Lower lobe of right lung (tissue), 2 donors: Measurements from ENCODE around the gene KRT75. TPM values are rescaled to one million over a fixed set of nuclear protein-coding genes. Genes with fewer than 3 reads are reported as not detected.

ENCODE experiments used
- ATAC-seq, 2 donors: fragments of 200-7000 bp; cut with Tn5 transposase; one replicate each; pipeline ENCODE4 v1.9.1; 2020 to 2022; ENCODE audit warnings: mild to moderate bottlenecking in 2 of 2, moderate library complexity in 2 of 2
- DNase-seq: peaks from one replicate; pipeline ENCODE4 v3.0.0-alpha.2; 2020
- H3K27ac ChIP-seq: fragments of 200-600 bp; one replicate; pipeline ENCODE4 v1.8.0; 2022
- H3K27me3 ChIP-seq: fragments of 200-600 bp; one replicate; pipeline ENCODE4 v1.8.0; 2022; ENCODE audit warnings: low read depth
- H3K36me3 ChIP-seq: fragments of 200-600 bp; one replicate; pipeline ENCODE4 v1.8.0; 2022; ENCODE audit warnings: mild to moderate bottlenecking
- H3K4me1 ChIP-seq: fragments of 200-600 bp; one replicate; pipeline ENCODE4 v1.8.0; 2022
- H3K4me3 ChIP-seq: fragments of 200-600 bp; one replicate; pipeline ENCODE4 v1.8.0; 2022; ENCODE audit warnings: mild to moderate bottlenecking
- H3K9me3 ChIP-seq: fragments of 200-600 bp; one replicate; pipeline ENCODE4 v1.8.0; 2022
- intact Hi-C: fragments of 100-400 bp; cut with DNase I; formaldehyde crosslinking; loops from one replicate; pipeline ENCODE4 v1.11.0; 2022
- total RNA-seq: library from RNA; stranded (reverse); fragmentation: NEBNext Ultra II Directional; extraction: Animal tissue kit (Norgen Biotek cat#: 25700); gene quantifications from one replicate; pipeline ENCODE4 v1.2.1, GENCODE V29; 2021
- TF ChIP-seq, protein P1 (sequence below): fragments of 200-600 bp; IDR thresholded peaks from one replicate; pipeline ENCODE4 v1.8.0; 2022; ENCODE audit warnings: antibody characterized with exemption, mild to moderate bottlenecking
- donor health status: DM: no; HTN: yes; CAD: no; lungs with severe emphysema.

KRT75 gene
- total RNA-seq, 1 donor from 2014 or later: not detected

DNA sequence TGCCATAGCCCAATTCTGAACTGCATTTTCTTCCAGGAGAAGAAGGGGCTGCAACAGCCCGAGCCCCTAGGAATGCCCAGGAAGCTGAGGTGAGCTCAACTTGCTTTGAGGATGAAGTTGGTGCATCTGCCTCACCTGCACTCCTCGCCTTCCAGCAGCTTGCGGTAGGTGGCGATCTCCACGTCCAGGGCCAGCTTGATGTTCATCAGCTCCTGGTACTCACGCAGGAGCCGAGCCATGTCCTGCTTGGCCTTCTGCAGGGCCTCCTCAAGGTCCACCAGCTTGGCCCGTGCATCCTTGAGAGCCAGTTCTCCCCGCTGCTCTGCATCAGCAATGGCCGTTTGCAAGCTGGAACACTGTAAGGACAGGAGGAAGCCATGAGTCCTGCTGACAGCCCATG, 6.0 kb downstream of the KRT75 start:
- DNase-seq (no peak), ATAC-seq (no peak)
- Histone ChIP-seq H3K9me3 (no peaks in the 10 kb centered on the region), H3K4me3 (no peak overlapping the region), H3K27ac (no peak overlapping the region), H3K4me1 (no peaks in the 10 kb centered on the region), H3K36me3 (no peaks in the 10 kb centered on the region), H3K27me3 (peaks cover 13% of the 10 kb centered on the region)
- TF ChIP-seq, protein P1, sequence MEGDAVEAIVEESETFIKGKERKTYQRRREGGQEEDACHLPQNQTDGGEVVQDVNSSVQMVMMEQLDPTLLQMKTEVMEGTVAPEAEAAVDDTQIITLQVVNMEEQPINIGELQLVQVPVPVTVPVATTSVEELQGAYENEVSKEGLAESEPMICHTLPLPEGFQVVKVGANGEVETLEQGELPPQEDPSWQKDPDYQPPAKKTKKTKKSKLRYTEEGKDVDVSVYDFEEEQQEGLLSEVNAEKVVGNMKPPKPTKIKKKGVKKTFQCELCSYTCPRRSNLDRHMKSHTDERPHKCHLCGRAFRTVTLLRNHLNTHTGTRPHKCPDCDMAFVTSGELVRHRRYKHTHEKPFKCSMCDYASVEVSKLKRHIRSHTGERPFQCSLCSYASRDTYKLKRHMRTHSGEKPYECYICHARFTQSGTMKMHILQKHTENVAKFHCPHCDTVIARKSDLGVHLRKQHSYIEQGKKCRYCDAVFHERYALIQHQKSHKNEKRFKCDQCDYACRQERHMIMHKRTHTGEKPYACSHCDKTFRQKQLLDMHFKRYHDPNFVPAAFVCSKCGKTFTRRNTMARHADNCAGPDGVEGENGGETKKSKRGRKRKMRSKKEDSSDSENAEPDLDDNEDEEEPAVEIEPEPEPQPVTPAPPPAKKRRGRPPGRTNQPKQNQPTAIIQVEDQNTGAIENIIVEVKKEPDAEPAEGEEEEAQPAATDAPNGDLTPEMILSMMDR: no peak
- intact Hi-C loops: no loop called here

DNA sequence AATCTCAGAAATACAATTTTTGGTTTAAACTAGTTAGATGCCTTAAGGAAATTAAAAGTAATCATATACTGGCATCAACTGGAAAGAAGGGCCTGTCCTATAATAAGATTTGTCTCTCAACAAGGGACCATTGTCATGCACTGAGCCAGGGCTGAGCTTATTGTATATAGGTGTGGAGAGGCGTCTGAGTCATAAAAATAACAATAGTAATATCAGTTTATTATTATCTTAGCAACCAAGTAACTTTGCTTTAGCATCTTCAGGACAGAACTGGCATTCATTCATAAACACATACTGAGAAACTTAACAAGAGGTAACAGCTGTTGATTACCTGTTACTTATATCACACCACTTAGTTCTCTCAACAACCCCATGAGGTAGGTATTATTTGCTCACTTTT, 7.1 kb downstream of the KRT75 start:
- no peak for DNase-seq
- peaks cover 13% of the 10 kb centered on the region for H3K27me3 ChIP-seq
- H3K36me3 ChIP-seq: no peaks in the 10 kb centered on the region
- TF ChIP-seq, protein P1: no peak
- H3K27ac ChIP-seq: no peak overlapping the region
- no peaks in the 10 kb centered on the region for H3K9me3 ChIP-seq
- ATAC-seq: no peak
- no peaks in the 10 kb centered on the region for H3K4me1 ChIP-seq
- intact Hi-C loops: no loop called here
- H3K4me3 ChIP-seq: no peak overlapping the region

DNA sequence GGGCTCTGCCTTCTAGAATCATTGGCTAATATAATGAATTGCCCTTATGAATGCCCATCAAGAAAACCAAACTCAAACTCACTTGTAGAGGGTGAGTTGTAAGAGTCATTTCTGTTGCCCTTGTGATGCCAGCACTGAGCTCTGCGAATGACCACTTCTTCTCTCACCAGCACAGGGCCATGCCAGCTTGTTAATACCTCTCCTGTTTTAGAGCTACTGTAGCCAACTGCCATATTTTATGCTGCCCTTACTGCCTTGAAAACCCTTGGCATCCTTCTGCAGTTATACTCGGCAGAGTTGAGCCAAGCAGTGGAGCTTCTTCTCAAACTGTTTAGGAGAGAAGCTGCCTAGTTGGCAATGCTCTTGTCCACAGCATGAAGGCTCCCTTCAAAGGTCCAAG, 8.1 kb downstream of the KRT75 start:
- Histone ChIP-seq H3K27me3 (peaks cover 11% of the 10 kb centered on the region), H3K9me3 (no peaks in the 10 kb centered on the region), H3K36me3 (no peaks in the 10 kb centered on the region), H3K27ac (no peak overlapping the region), H3K4me3 (no peak overlapping the region), H3K4me1 (no peaks in the 10 kb centered on the region)
- no peak for ATAC-seq
- intact Hi-C loops: no loop called here
- DNase-seq: no peak
- TF ChIP-seq, protein P1: no peak

DNA sequence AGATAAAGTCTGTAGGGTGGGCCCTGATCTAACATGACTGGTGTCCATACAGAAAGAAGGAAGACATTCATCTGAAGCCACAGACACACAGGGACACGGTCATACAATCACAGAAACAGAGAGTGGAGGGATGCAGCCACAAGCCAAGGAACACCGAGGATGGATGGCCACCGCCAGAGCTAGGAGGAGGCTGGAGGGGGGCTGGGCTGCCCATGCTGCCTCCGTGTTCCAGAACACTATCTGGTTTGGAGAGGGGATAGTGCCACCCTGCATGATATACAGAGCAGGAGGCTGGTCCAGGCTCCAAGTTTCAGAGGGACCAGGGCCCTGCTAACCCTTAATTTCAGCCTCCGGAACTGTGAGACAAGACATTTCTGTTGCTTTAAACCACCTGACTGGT, 8.7 kb downstream of the KRT75 start:
- H3K27me3 ChIP-seq: peaks cover 6% of the 10 kb centered on the region
- no peak for ATAC-seq
- no peak overlapping the region for H3K27ac ChIP-seq
- TF ChIP-seq, protein P1: no peak
- no peaks in the 10 kb centered on the region for H3K4me1 ChIP-seq
- no peak for DNase-seq
- no peak overlapping the region for H3K4me3 ChIP-seq
- intact Hi-C loops: no loop called here
- no peaks in the 10 kb centered on the region for H3K36me3 ChIP-seq
- H3K9me3 ChIP-seq: no peaks in the 10 kb centered on the region

DNA sequence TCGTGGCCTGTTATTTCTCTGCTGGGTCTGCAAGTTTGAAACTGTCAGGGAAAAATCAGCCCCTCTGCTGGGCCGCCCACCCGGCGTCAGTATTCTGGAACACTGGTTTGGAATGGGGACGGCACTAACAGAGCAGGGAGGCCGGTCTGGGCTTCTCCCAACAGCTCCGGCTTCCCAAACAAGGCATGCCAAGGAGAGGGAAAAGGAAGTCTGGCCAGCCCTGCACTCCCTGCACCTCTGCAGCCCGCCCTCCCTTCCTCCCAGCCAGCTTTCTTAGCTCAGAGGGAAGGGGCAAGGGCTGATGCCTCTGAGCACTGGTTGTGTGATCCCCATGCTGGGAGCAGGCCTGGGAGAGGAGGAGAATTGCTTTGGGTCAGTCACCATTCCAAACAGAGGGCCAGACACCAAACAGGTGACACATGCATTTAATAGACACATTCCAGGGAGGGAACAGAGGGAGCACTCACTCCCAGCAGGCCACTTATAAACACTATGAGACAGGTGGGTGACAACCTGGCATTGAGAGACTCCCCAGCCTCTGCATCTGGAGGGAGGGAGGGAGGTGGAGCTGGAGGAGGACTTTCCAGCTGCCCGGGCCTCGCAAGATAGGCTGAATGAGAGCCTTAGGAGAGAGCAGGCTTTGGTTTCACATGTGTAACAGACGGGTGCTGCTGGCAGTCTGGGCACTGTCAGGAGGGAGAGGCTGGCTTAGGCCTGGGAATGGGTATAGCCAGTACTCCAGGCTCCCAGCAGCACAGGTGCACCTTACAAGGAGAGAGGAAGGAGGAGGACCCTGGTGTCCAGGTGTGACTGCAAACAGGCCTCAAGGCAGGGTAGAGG, 10.3 kb downstream of the KRT75 start:
- Histone ChIP-seq H3K36me3 (no peaks in the 10 kb centered on the region), H3K4me3 (no peak overlapping the region), H3K27ac (peak overlapping the region; percentile 60), H3K27me3 (peaks cover 3% of the 10 kb centered on the region), H3K4me1 (no peaks in the 10 kb centered on the region), H3K9me3 (no peaks in the 10 kb centered on the region)
- DNase-seq (no peak), ATAC-seq (peak; percentile 32 to 37)
- intact Hi-C loops: no loop called here
- TF ChIP-seq, protein P1: no peak
